OCI-LY1 (cell line): ENCODE measurements around the gene ASPRV1.

ENCODE experiments used
- H2AFZ ChIP-seq: fragments of 200-600 bp; sonication (generic), shearing (Covaris generic); 2 replicates; pipeline ENCODE4 v1.6.0; 2014; ENCODE audit warnings: antibody characterized with exemption, mild to moderate bottlenecking, low read length
- H3F3A ChIP-seq: fragments of 200-600 bp; sonication (generic), shearing (Covaris generic); 2 replicates; pipeline ENCODE4 v1.6.0; 2014; ENCODE audit warnings: mild to moderate bottlenecking, antibody characterized with exemption, low read length, moderate library complexity; ENCODE audit not compliant: insufficient read depth
- H3K27ac ChIP-seq: fragments of 200-600 bp; sonication (generic); 2 replicates; pipeline ENCODE4 v1.5.1; 2014; ENCODE audit warnings: low read length, mixed run types, mild to moderate bottlenecking, low read depth; ENCODE audit not compliant: poor library complexity, severe bottlenecking
- H3K27me3 ChIP-seq: fragments of 200-600 bp; sonication (generic); 2 replicates; pipeline ENCODE4 v1.6.0; 2014; ENCODE audit warnings: antibody characterized with exemption, mild to moderate bottlenecking, low read length, moderate library complexity; ENCODE audit not compliant: insufficient read depth
- H3K36me3 ChIP-seq: fragments of 200-600 bp; sonication (generic); 2 replicates; pipeline ENCODE4 v1.6.1; 2014; ENCODE audit warnings: mild to moderate bottlenecking, antibody characterized with exemption, low read length, moderate library complexity, mixed read lengths; ENCODE audit not compliant: insufficient read depth
- H3K4me1 ChIP-seq: fragments of 200-600 bp; sonication (generic); 2 replicates; pipeline ENCODE4 v1.5.1; 2014; ENCODE audit warnings: mild to moderate bottlenecking, low read length, moderate library complexity; ENCODE audit not compliant: insufficient read depth, severe bottlenecking
- H3K4me2 ChIP-seq: fragments of 200-600 bp; sonication (generic), shearing (Covaris generic); 2 replicates; pipeline ENCODE4 v1.6.1; 2014; ENCODE audit warnings: low read length
- H3K4me3 ChIP-seq: fragments of 200-600 bp; sonication (generic); 2 replicates; pipeline ENCODE4 v1.5.1; 2014; ENCODE audit warnings: low read length, low read depth, mild to moderate bottlenecking, mixed read lengths; ENCODE audit not compliant: poor library complexity, severe bottlenecking
- H3K79me2 ChIP-seq: fragments of 200-600 bp; shearing (Covaris generic); 2 replicates; pipeline ENCODE4 v1.6.1; 2016; ENCODE audit warnings: mixed run types, low read length, mixed read lengths; ENCODE audit not compliant: insufficient read depth
- H3K9ac ChIP-seq: fragments of 200-600 bp; sonication (generic), shearing (Covaris generic); 2 replicates; pipeline ENCODE4 v1.6.1; 2014; ENCODE audit warnings: mild to moderate bottlenecking, low read length, mixed read lengths
- H3K9me2 ChIP-seq: fragments of 200-600 bp; sonication (generic), shearing (Covaris generic); 2 replicates; pipeline ENCODE4 v1.6.1; 2014; ENCODE audit warnings: low read depth, mild to moderate bottlenecking, low read length, mixed read lengths
- H3K9me3 ChIP-seq: fragments of 200-600 bp; shearing (Covaris generic); 2 replicates; pipeline ENCODE4 v1.6.1; 2014; ENCODE audit warnings: low read length, mixed read lengths
- H4K20me1 ChIP-seq: fragments of 200-600 bp; sonication (generic), shearing (Covaris generic); 2 replicates; pipeline ENCODE4 v1.6.0; 2016; ENCODE audit warnings: mild to moderate bottlenecking, low read length; ENCODE audit not compliant: insufficient read depth
- EZH2 ChIP-seq: fragments of 200-600 bp; sonication (generic), shearing (Covaris generic); IDR thresholded peaks from 2 replicates; pipeline ENCODE4 v1.8.0; 2017; ENCODE audit warnings: borderline replicate concordance, mixed run types, mild to moderate bottlenecking, antibody characterized with exemption, low read length, moderate library complexity, mixed read lengths
- TF ChIP-seq, protein P1 (sequence below): fragments of 200-600 bp; sonication (generic), shearing (Covaris generic); IDR thresholded peaks from 2 replicates; pipeline ENCODE4 v1.5.1; 2017; ENCODE audit warnings: mild to moderate bottlenecking, antibody characterized with exemption, low read length, moderate library complexity, mixed read lengths

ASPRV1 gene

DNA sequence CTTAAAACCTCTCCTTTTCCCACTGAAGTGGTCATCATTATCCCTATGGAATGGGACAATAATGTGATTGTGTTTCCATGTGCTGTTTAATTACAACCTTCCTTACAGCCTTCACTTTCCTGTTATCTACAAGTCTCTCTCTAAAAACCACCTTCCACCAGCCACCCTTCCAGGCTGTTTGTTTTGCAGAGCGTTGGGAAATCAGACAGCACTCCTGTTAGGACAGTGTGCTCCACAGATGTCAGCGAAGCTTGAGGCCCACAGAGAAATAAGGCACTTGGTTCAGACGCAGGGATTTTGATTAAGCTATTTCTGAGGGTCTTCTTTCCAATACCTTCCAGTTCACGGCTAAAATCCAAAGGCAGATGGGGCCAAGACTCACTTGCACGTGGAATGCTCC lies 32.3 kb upstream of the ASPRV1 start:
- Histone ChIP-seq H3K9me3 (no peaks in the 10 kb centered on the region), H3K4me2 (no peak overlapping the region), H3F3A (no peaks in the 10 kb centered on the region), H3K9me2 (no peaks in the 10 kb centered on the region), H3K36me3 (0 out of 2 replicates have a peak, but pooled peaks cover 4% of the 10 kb centered on the region), H2AFZ (no peak overlapping the region), H3K9ac (no peak overlapping the region), H3K4me3 (no peak overlapping the region), H4K20me1 (no peaks in the 10 kb centered on the region), H3K79me2 (no peaks in the 10 kb centered on the region), H3K4me1 (no peaks in the 10 kb centered on the region), H3K27ac (no peak overlapping the region), H3K27me3 (no peaks in the 10 kb centered on the region)
- TF ChIP-seq, protein P1, sequence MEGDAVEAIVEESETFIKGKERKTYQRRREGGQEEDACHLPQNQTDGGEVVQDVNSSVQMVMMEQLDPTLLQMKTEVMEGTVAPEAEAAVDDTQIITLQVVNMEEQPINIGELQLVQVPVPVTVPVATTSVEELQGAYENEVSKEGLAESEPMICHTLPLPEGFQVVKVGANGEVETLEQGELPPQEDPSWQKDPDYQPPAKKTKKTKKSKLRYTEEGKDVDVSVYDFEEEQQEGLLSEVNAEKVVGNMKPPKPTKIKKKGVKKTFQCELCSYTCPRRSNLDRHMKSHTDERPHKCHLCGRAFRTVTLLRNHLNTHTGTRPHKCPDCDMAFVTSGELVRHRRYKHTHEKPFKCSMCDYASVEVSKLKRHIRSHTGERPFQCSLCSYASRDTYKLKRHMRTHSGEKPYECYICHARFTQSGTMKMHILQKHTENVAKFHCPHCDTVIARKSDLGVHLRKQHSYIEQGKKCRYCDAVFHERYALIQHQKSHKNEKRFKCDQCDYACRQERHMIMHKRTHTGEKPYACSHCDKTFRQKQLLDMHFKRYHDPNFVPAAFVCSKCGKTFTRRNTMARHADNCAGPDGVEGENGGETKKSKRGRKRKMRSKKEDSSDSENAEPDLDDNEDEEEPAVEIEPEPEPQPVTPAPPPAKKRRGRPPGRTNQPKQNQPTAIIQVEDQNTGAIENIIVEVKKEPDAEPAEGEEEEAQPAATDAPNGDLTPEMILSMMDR: no peak
- no peak for TF ChIP-seq EZH2

DNA sequence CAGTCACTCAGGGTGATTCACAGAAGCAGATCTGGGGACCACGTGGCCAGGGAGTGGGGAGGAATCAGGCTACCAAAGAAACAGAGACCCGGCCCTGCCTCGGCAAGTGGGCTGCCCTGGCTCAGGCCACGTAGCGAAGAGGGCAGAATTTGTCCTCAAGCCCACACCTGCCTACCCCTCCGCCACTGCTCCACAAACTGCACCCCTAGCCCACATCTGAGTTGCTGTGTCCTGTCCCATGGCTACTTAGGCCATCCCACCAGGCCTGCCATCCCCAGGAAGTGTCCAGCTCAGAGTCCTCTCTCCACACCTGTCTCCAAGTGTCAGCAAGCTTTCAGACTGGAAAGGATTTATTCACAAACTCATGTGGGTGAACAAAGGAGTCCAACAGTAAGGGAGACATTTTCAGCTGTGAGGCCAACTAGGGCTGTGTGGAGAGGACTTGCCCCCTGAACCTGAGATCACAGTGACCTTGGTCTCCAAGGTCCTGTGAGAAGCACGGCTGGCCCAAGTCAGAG lies 31.7 kb upstream of the ASPRV1 start:
- no peaks in the 10 kb centered on the region for H3K79me2 ChIP-seq
- H2AFZ ChIP-seq: no peak overlapping the region
- H3K4me1 ChIP-seq: no peaks in the 10 kb centered on the region
- no peaks in the 10 kb centered on the region for H3K27me3 ChIP-seq
- H3K4me3 ChIP-seq: no peak overlapping the region
- H3K36me3 ChIP-seq: 0 out of 2 replicates have a peak, but pooled peaks cover 4% of the 10 kb centered on the region
- H3K4me2 ChIP-seq: no peak overlapping the region
- no peak overlapping the region for H3K27ac ChIP-seq
- no peaks in the 10 kb centered on the region for H3K9me2 ChIP-seq
- H3F3A ChIP-seq: no peaks in the 10 kb centered on the region
- H3K9ac ChIP-seq: no peak overlapping the region
- H4K20me1 ChIP-seq: no peaks in the 10 kb centered on the region
- TF ChIP-seq EZH2: no peak
- TF ChIP-seq, protein P1: no peak
- no peaks in the 10 kb centered on the region for H3K9me3 ChIP-seq

DNA sequence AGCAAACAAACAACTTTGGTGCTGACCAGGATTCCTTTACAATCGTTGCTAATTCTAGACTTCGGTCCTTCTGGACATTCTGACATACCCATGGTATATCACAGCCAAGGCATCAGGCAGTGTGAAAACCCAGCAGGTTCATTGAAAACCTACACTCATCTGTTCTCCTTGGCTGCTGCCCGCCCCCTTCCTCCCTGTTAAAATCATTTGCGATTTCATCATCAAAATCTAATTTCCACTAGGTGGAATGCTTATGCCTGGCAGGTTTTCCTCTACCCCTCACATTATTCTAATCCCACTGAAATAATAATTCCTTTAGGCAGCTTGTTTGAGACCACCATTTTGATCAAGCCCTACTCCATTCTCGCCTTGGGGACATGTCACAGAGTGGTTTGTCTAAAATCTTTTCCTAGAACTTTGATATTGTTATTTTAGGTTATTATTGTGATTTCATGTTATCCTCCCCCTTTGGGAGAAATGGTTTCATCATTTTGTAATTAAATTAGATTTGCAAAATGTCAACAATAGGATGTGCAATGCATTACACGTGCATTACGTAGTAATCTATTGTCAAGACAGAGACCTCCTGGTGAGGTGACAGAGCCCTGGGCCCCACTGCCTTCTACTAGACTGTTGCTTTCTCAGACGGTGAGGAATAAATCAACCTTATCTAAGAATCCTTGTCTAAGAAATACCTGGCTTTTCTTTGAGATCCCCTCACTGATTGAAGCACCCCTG lies 31.0 kb upstream of the ASPRV1 start:
- Histone ChIP-seq H4K20me1 (no peaks in the 10 kb centered on the region), H3K9me3 (no peaks in the 10 kb centered on the region), H3K4me3 (no peak overlapping the region), H3K4me1 (no peaks in the 10 kb centered on the region), H2AFZ (no peak overlapping the region), H3F3A (no peaks in the 10 kb centered on the region), H3K79me2 (no peaks in the 10 kb centered on the region), H3K9me2 (no peaks in the 10 kb centered on the region), H3K4me2 (no peak overlapping the region), H3K36me3 (0 out of 2 replicates have a peak, but pooled peaks cover 4% of the 10 kb centered on the region), H3K27me3 (no peaks in the 10 kb centered on the region), H3K9ac (no peak overlapping the region), H3K27ac (no peak overlapping the region)
- TF ChIP-seq, protein P1: no peak
- TF ChIP-seq EZH2: no peak
